ENCODE results near the gene TPM3. TPM values are rescaled to one million over a fixed set of nuclear protein-coding genes. Genes with fewer than 3 reads are reported as not detected.
A peak's percentile ranks its signal among the peaks of the same experiment; 100 is the strongest.

Gene TPM3
- total RNA-seq, 2 experiments from 2014 or later, result 682 to 842 TPM

DNA sequence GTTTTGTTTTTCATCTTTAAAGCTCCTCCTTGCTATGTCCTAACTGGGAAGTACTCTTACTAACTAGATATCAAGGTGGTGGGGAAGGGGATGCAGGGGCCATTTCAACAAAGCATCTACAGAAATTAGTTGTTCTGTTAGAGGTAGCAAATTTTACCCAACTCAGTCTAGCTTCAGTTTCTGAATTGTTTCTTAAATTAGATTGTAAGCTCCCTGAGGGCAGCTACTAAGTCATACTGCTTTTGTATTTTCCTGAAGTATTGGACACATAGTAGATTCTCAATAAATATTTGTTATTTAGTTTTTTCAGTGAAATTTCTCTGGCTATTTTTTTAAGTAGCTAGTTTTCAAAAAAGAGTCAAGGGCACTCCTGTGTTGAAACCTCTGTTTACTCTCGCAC, 30.6 kb upstream of the TPM3 start:
- no peak for ATAC-seq
- Mint-ChIP-seq H3K36me3 (ENCODE audit: low read depth) (peaks cover 84% of the 10 kb centered on the region), H3K4me3 (peak overlapping the region; percentile 99), H3K27me3 (no peaks in the 10 kb centered on the region), H3K4me1 (peaks cover 68% of the 10 kb centered on the region), H3K27ac (peak overlapping the region; percentile 100), H3K9me3 (ENCODE audit: low read depth) (peaks cover 5% of the 10 kb centered on the region)
- ChIA-PET CTCF (interaction anchor here (0.6 to 1.4 kb wide), 8 partner anchors 11 to 918 kb away, joined by 3 to 5 read pairs (median 3); partner anchors contain the start of gene DPM3), POLR2A (interaction anchor here (0.6 to 0.7 kb wide), 2 partner anchors 42 to 103 kb away, joined by 3 read pairs; no protein-coding TSS in a partner anchor)
- intact Hi-C loops (cut with DNase I, micrococcal nuclease), result loop anchor here in 1 of 2 experiments (2.0 to 5.0 kb wide), 3 partner anchors 20 to 915 kb away; partner anchors contain the start of gene SLC50A1
- no peak for DNase-seq

- H3K27ac Mint-ChIP-seq, result peak overlapping the region; percentile 100
- POLR2A ChIA-PET, result interaction anchor here (0.6 kb wide), 2 partner anchors 72 to 211 kb away, joined by 3 read pairs; no protein-coding TSS in a partner anchor
- CTCF ChIA-PET, result no interaction called here
- ATAC-seq (peak; percentile 31), DNase-seq (peak; percentile 82)
- H3K4me1 Mint-ChIP-seq, result peaks cover 73% of the 10 kb centered on the region
- H3K36me3 Mint-ChIP-seq (ENCODE audit: low read depth), result peaks cover 81% of the 10 kb centered on the region
- no peaks in the 10 kb centered on the region for H3K27me3 Mint-ChIP-seq
- peak overlapping the region; percentile 99 for H3K4me3 Mint-ChIP-seq
- H3K9me3 Mint-ChIP-seq (ENCODE audit: low read depth), result peaks cover 5% of the 10 kb centered on the region
- intact Hi-C loops (cut with DNase I, micrococcal nuclease), result loop anchor here (1.0 to 5.0 kb wide), 6 partner anchors 21 to 916 kb away; partner anchors contain the start of genes HAX1 (in 1 of the 2), RPS27 (in 1 of the 2) and SLC50A1 (in 1 of the 2)
Observed at GRCh38 chr1:154221278-154222001, 29.5 kb upstream of the TPM3 start.

GRCh38 chr1:154220970-154221277, 29.0 kb upstream of the TPM3 start:
- CTCF ChIA-PET, result interaction anchor here (0.6 to 1.2 kb wide), 2 partner anchors 51 to 855 kb away, joined by 3 to 6 read pairs; no protein-coding TSS in a partner anchor
- peaks cover 73% of the 10 kb centered on the region for H3K4me1 Mint-ChIP-seq
- peaks cover 81% of the 10 kb centered on the region for H3K36me3 Mint-ChIP-seq (ENCODE audit: low read depth)
- DNase-seq (no peak), ATAC-seq (no peak)
- H3K4me3 Mint-ChIP-seq, result peak overlapping the region; percentile 99
- intact Hi-C loops (cut with DNase I, micrococcal nuclease), result loop anchor here (1.0 to 5.0 kb wide), 18 partner anchors 15 to 916 kb away; partner anchors contain the start of genes CFAP141 (in 2 of the 2), HAX1 (in 2 of the 2), ADAR (in 1 of the 2) and ATP8B2 (in 1 of the 2)
- no peaks in the 10 kb centered on the region for H3K27me3 Mint-ChIP-seq
- POLR2A ChIA-PET, result interaction anchor here (0.6 to 1.1 kb wide), 6 partner anchors 14 to 973 kb away, joined by 3 to 4 read pairs (median 3); partner anchors contain the start of genes CHTOP and RPS27
- H3K27ac Mint-ChIP-seq, result peak overlapping the region; percentile 100
- H3K9me3 Mint-ChIP-seq (ENCODE audit: low read depth), result peaks cover 5% of the 10 kb centered on the region

- Mint-ChIP-seq H3K4me3 (peak within 1 kb of the TSS; percentile 99), H3K36me3 (ENCODE audit: low read depth) (peaks cover 77% of the 10 kb centered on the region), H3K27me3 (no peaks in the 10 kb centered on the region), H3K9me3 (ENCODE audit: low read depth) (peaks cover 5% of the 10 kb centered on the region), H3K4me1 (peaks cover 70% of the 10 kb centered on the region), H3K27ac (peak within 1 kb of the TSS; percentile 100)
- ATAC-seq (peak; percentile 92), DNase-seq (peak; percentile 99)
- intact Hi-C loops (cut with DNase I, micrococcal nuclease), result loop anchor here (1.0 to 5.0 kb wide), 18 partner anchors 14 to 917 kb away; partner anchors contain the start of genes CFAP141 (in 2 of the 2), ADAR (in 1 of the 2), ATP8B2 (in 1 of the 2) and CKS1B (in 1 of the 2)
- ChIA-PET CTCF (interaction anchor here (0.6 to 2.1 kb wide), 6 partner anchors 38 to 855 kb away, joined by 3 to 6 read pairs (median 3); no protein-coding TSS in a partner anchor), POLR2A (interaction anchor here (0.6 to 1.1 kb wide), 7 partner anchors 13 to 1714 kb away, joined by 3 to 4 read pairs (median 3); partner anchors contain the start of genes CHTOP, KHDC4 and RPS27)
Observed at GRCh38 chr1:154220071-154220969, 28.4 kb upstream of the TPM3 start, which contains the start of gene UBAP2L. TSS of gene UBAP2L (plus strand) at chr1:154220955. CDS start at chr1:154225124, 4,169 bp downstream.

DNA sequence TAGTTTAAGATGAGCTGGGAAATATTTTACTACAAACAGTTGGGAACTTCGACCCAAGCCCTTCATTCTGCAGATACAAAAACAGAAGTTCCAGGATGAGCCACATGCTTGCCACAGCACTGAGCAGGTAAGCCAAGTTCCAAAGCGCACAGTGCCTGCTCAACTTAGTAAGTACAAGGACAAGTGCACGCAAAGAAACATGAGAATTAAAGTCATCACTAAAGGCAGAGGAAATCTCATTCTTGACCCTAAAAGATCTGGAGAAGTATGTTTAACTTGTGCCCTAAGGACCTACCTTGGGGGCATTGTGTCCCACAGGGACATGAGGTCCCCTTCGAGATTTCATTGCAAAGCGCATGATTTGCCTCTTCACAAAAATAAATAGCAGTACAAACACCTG, 27.6 kb upstream of the TPM3 start:
- no peaks in the 10 kb centered on the region for H3K27me3 Mint-ChIP-seq
- ATAC-seq (no peak), DNase-seq (peak; percentile 23)
- peak overlapping the region; percentile 98 for H3K27ac Mint-ChIP-seq
- peak overlapping the region; percentile 99 for H3K4me3 Mint-ChIP-seq
- intact Hi-C loops (cut with DNase I, micrococcal nuclease), result no loop called here
- ChIA-PET POLR2A (interaction anchor here (1.5 kb wide), 1 partner anchor 62 kb away, joined by 3 read pairs; no protein-coding TSS in a partner anchor), CTCF (interaction anchor here (0.7 to 2.1 kb wide), 6 partner anchors 38 to 75 kb away, joined by 3 to 6 read pairs (median 4); no protein-coding TSS in a partner anchor)
- H3K36me3 Mint-ChIP-seq (ENCODE audit: low read depth), result peaks cover 75% of the 10 kb centered on the region
- H3K9me3 Mint-ChIP-seq (ENCODE audit: low read depth), result peaks cover 5% of the 10 kb centered on the region
- peaks cover 65% of the 10 kb centered on the region for H3K4me1 Mint-ChIP-seq

DNA sequence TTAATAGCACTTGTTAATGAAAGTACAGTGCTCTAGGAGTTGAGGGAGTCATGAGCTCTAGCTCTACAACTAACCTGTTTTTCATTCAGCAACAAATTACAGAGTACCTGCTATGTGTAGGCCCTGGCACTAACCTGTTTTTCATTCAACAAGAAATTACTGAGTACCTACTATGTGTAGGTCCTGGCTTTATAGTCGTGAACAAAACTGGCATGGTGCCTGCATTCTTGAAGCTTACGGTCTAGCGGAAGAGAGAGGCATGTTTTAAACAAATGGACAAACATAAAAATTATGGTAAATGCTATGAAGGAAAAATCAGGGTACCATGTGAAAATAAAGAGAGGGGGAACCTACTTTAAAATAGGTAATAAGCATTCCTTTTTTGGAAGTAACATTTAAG, 26.6 kb upstream of the TPM3 start:
- ATAC-seq (no peak), DNase-seq (no peak)
- intact Hi-C loops (cut with DNase I, micrococcal nuclease), result no loop called here
- peak overlapping the region; percentile 99 for H3K4me3 Mint-ChIP-seq
- H3K36me3 Mint-ChIP-seq (ENCODE audit: low read depth), result peaks cover 72% of the 10 kb centered on the region
- peaks cover 63% of the 10 kb centered on the region for H3K4me1 Mint-ChIP-seq
- H3K27ac Mint-ChIP-seq, result peak overlapping the region; percentile 98
- CTCF ChIA-PET, result interaction anchor here (0.6 to 2.1 kb wide), 6 partner anchors 23 to 430 kb away, joined by 3 to 5 read pairs (median 4); partner anchors contain the start of gene CREB3L4
- POLR2A ChIA-PET, result interaction anchor here (0.6 to 1.5 kb wide), 3 partner anchors 59 to 383 kb away, joined by 3 read pairs; no protein-coding TSS in a partner anchor
- H3K27me3 Mint-ChIP-seq, result no peaks in the 10 kb centered on the region
- H3K9me3 Mint-ChIP-seq (ENCODE audit: low read depth), result peaks cover 5% of the 10 kb centered on the region

GRCh38 chr1:154213274-154213673, 21.4 kb upstream of the TPM3 start:
- ATAC-seq, result peak; percentile 91
- ChIA-PET CTCF (interaction anchor here (0.6 to 2.5 kb wide), 3 partner anchors 19 to 381 kb away, joined by 3 to 10 read pairs (median 3); no protein-coding TSS in a partner anchor), POLR2A (interaction anchor here (0.5 to 0.6 kb wide), 2 partner anchors 52 to 55 kb away, joined by 4 read pairs; no protein-coding TSS in a partner anchor)
- Mint-ChIP-seq H3K27me3 (no peaks in the 10 kb centered on the region), H3K36me3 (ENCODE audit: low read depth) (peaks cover 62% of the 10 kb centered on the region), H3K9me3 (ENCODE audit: low read depth) (no peaks in the 10 kb centered on the region), H3K4me1 (peaks cover 63% of the 10 kb centered on the region), H3K4me3 (no peak overlapping the region), H3K27ac (peak overlapping the region; percentile 90)
- intact Hi-C loops (cut with DNase I, micrococcal nuclease), result no loop called here
- no peak for DNase-seq

GRCh38 chr1:154212083-154212482, 20.2 kb upstream of the TPM3 start:
- Mint-ChIP-seq H3K4me3 (no peak overlapping the region), H3K36me3 (ENCODE audit: low read depth) (peaks cover 57% of the 10 kb centered on the region), H3K27me3 (no peaks in the 10 kb centered on the region), H3K4me1 (peaks cover 59% of the 10 kb centered on the region), H3K9me3 (ENCODE audit: low read depth) (no peaks in the 10 kb centered on the region), H3K27ac (peak overlapping the region; percentile 72)
- intact Hi-C loops (cut with DNase I, micrococcal nuclease), result no loop called here
- no peak for ATAC-seq
- POLR2A ChIA-PET, result interaction anchor here (0.6 kb wide), 1 partner anchor 131 kb away, joined by 3 read pairs; no protein-coding TSS in a partner anchor
- CTCF ChIA-PET, result interaction anchor here (0.6 to 1.4 kb wide), 5 partner anchors 11 to 61 kb away, joined by 3 to 4 read pairs (median 3); no protein-coding TSS in a partner anchor
- DNase-seq, result no peak

DNA sequence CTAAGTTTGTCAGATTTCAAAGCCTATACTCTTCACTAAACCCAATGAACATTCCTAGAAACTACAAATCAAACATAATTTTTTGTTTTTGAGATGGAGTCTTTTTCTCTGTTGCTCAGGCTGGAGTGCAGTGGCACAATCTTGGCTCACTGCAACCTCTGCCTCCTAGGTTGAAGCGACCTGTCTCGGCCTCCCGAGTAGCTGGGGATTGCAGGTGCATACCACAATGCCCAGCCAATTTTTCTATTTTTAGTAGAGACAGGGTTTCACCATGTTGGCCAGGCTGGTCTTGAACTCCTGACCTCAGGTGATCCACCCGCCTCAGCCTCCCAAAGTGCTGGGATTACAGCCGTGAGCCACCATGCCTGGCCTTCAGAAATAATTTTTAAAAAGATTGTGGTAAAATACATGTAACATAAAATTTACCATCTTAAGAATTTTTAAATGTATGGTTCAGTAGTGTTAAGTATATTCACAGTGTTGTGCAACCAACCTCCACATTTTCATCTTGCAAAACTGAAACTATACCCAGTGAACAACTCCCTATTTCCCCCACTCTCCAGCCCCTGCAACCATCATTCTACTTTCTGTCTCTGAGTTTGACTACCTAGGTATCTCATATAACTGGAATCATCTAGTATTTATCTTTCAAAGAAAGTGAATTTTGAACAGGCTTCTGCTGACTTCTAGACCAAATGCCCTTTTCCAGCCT, 16.9 kb upstream of the TPM3 start:
- H3K9me3 Mint-ChIP-seq (ENCODE audit: low read depth), result no peaks in the 10 kb centered on the region
- POLR2A ChIA-PET, result interaction anchor here (0.6 kb wide), 1 partner anchor 149 kb away, joined by 6 read pairs; no protein-coding TSS in a partner anchor
- DNase-seq (no peak), ATAC-seq (no peak)
- no peak overlapping the region for H3K4me3 Mint-ChIP-seq
- peak overlapping the region; percentile 11 for H3K27ac Mint-ChIP-seq
- peaks cover 58% of the 10 kb centered on the region for H3K36me3 Mint-ChIP-seq (ENCODE audit: low read depth)
- H3K4me1 Mint-ChIP-seq, result peaks cover 57% of the 10 kb centered on the region
- CTCF ChIA-PET, result interaction anchor here (0.7 to 1.6 kb wide), 3 partner anchors 10 to 22 kb away, joined by 3 to 7 read pairs (median 3); no protein-coding TSS in a partner anchor
- intact Hi-C loops (cut with DNase I, micrococcal nuclease), result loop anchor here in 1 of 2 experiments (5.0 kb wide), 1 partner anchor 338 kb away; no protein-coding TSS in a partner anchor
- no peaks in the 10 kb centered on the region for H3K27me3 Mint-ChIP-seq

All from activated CD4-positive, alpha-beta T cell treated with anti-CD3 and anti-CD28 coated beads for 36 hours (primary cell).